Psoas muscle (tissue), 8 donors: ENCODE data around the gene SLC15A5. TPM values are rescaled to one million over a fixed set of nuclear protein-coding genes. Genes with fewer than 3 reads are reported as not detected.

Experiments used
- ATAC-seq, 4 donors: fragments of 200-7000 bp; cut with Tn5 transposase; one replicate each; pipeline ENCODE4 v1.9.1; 2020; ENCODE audit warnings: moderate library complexity in 3 of 4, mild to moderate bottlenecking in 2 of 4
- DNase-seq, 2 donors: peaks; one replicate each; pipeline ENCODE4 v3.0.0-alpha.2; 2020
- H3K27ac ChIP-seq: fragments of 200-600 bp; one replicate; pipeline ENCODE4 v1.8.0; 2022
- H3K27me3 ChIP-seq, 3 donors: fragments of 200-600 bp in 1 of 3; one replicate each; pipeline versions ENCODE4 v1.6.1 to v1.8.0; 2013 to 2022; ENCODE audit warnings: low read length in 2 of 3, mild to moderate bottlenecking in 2 of 3, moderate library complexity in 1 of 3; ENCODE audit not compliant: insufficient read depth in 3 of 3
- H3K36me3 ChIP-seq, 2 donors: fragments of 200-600 bp in 1 of 2; one replicate each; pipeline versions ENCODE4 v1.6.1 to v1.8.0; 2013 to 2022; ENCODE audit warnings: low read depth in 1 of 2, mild to moderate bottlenecking in 1 of 2, moderate library complexity in 1 of 2; ENCODE audit not compliant: insufficient read depth in 1 of 2
- H3K4me1 ChIP-seq: fragments of 200-600 bp; one replicate; pipeline ENCODE4 v1.8.0; 2022
- H3K4me3 ChIP-seq: fragments of 200-600 bp; one replicate; pipeline ENCODE4 v1.8.0; 2022; ENCODE audit warnings: mild to moderate bottlenecking
- H3K9me3 ChIP-seq: fragments of 200-600 bp; one replicate; pipeline ENCODE4 v1.8.0; 2022
- WGBS, 3 donors: extraction: QIAGEN DNeasy Blood & Tissue Kit; methylation state at CpG; one replicate each; pipeline versions ENCODE4 v1.1.6 to v1.1.7; 2013; 5-methylcytosine and 5-hydroxymethylcytosine counted together
- intact Hi-C, 2 donors: fragments of 100-400 bp; cut with DNase I; formaldehyde crosslinking; loops; one replicate each; pipeline versions ENCODE4 v1.11.0 to v1.14.2; 2022
- polyA plus RNA-seq, 3 donors: library from polyadenylated mRNA; stranded (reverse); fragments of 200-250 nt; gene quantifications; one replicate each; pipeline ENCODE4 v1.2.3, GENCODE V29; 2013
- total RNA-seq, 4 donors: library from RNA; stranded (reverse); fragmentation: NEBNext Ultra II Directional in 2 of 4; extraction: Animal tissue kit (Norgen Biotek cat#: 25700) in 2 of 4; gene quantifications; one replicate each; pipeline versions ENCODE4 v1.2.1 to v1.2.4, GENCODE V29; 2021 to 2023
- TF ChIP-seq, protein P1 (sequence below): fragments of 200-600 bp; IDR thresholded peaks from one replicate; pipeline ENCODE4 v1.8.0; 2022; ENCODE audit warnings: antibody characterized with exemption
- donor health status: healthy with polysubstance abuse.
- donor health status: DM: no; HTN: no; CAD: no; lungs with moderate emphysema.
- donor health status: Bipolar disorder and iron deficiency.
- donor health status: healthy.
- donor health status: DM: yes; HTN: yes; CAD: no.
- donor health status: DM: no; HTN: no; CAD: no.
- donor health status: DM: no; HTN: no; CAD: no.
- donor health status: DM: yes; HTN: yes; CAD: no.

Gene SLC15A5
- total and polyA plus RNA-seq, 7 donors: not detected

- H3K36me3 ChIP-seq: no peaks in the 10 kb centered on the region
- H3K4me1 ChIP-seq: no peaks in the 10 kb centered on the region
- no peaks in the 10 kb centered on the region for H3K9me3 ChIP-seq
- intact Hi-C loops: no loop called here
- H3K27ac ChIP-seq: no peak overlapping the region
- TF ChIP-seq, protein P1, sequence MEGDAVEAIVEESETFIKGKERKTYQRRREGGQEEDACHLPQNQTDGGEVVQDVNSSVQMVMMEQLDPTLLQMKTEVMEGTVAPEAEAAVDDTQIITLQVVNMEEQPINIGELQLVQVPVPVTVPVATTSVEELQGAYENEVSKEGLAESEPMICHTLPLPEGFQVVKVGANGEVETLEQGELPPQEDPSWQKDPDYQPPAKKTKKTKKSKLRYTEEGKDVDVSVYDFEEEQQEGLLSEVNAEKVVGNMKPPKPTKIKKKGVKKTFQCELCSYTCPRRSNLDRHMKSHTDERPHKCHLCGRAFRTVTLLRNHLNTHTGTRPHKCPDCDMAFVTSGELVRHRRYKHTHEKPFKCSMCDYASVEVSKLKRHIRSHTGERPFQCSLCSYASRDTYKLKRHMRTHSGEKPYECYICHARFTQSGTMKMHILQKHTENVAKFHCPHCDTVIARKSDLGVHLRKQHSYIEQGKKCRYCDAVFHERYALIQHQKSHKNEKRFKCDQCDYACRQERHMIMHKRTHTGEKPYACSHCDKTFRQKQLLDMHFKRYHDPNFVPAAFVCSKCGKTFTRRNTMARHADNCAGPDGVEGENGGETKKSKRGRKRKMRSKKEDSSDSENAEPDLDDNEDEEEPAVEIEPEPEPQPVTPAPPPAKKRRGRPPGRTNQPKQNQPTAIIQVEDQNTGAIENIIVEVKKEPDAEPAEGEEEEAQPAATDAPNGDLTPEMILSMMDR: no peak
- DNase-seq (no peak), ATAC-seq (no peak)
- no peaks in the 10 kb centered on the region for H3K27me3 ChIP-seq
- no peak overlapping the region for H3K4me3 ChIP-seq
- WGBS, 3 donors: 56 to 62% (median 61%) methylated on average over 2 of the region's 2 CpGs
Measured at GRCh38 chr12:16228067-16228466, 49.4 kb downstream of the SLC15A5 start.

DNA sequence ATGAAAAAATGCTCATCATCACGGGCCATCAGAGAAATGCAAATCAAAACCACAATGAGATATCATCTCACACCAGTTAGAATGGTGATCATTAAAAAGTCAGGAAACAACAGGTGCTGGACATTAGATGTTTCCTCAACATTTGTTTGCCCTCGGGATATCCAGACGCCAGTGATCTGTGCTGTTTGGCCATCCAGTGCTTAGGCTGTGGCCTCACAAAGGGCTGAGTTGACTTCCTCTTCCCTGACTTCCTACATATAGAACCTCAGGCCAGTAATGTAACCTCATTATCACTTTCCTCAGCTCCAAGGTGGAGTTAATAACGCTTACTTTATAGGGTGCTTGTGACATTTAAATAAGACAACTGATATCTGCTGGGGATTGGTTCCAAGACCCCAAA lies 51.8 kb downstream of the SLC15A5 start:
- H3K9me3 ChIP-seq: no peaks in the 10 kb centered on the region
- no peaks in the 10 kb centered on the region for H3K27me3 ChIP-seq
- ATAC-seq: no peak
- no peaks in the 10 kb centered on the region for H3K36me3 ChIP-seq
- no peak for DNase-seq
- H3K4me1 ChIP-seq: no peaks in the 10 kb centered on the region
- TF ChIP-seq, protein P1: no peak
- WGBS, 3 donors: 59 to 63% (median 62%) methylated on average over 3 to 4 of the region's 4 CpGs
- H3K27ac ChIP-seq: no peak overlapping the region
- intact Hi-C loops: no loop called here
- H3K4me3 ChIP-seq: no peak overlapping the region

DNA sequence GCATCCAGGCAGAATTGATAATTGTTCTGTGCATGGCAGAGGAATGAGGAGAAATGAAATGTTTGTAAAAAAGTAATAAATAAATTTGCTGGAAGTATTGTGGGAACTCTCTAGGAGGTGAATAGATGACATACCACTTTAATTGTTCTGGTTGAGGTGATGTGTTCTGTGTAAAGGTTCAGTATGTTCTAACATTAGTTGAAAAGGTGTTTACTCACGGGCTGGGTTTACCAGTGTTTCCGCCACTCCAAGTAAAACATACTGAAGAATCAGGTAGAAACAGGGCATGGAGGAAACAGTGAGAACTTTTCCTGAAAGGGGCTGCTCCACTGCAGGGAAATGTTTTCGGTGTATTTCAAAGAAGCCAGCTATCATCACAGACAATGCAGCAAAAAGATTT lies 53.3 kb downstream of the SLC15A5 start:
- Histone ChIP-seq H3K9me3 (no peaks in the 10 kb centered on the region), H3K4me3 (no peak overlapping the region), H3K4me1 (no peaks in the 10 kb centered on the region), H3K27me3 (no peaks in the 10 kb centered on the region), H3K36me3 (no peaks in the 10 kb centered on the region), H3K27ac (no peak overlapping the region)
- TF ChIP-seq, protein P1: no peak
- ATAC-seq (no peak), DNase-seq (no peak)
- WGBS, 3 donors: 95 to 98% (median 96%) methylated on average over 3 of the region's 3 CpGs
- intact Hi-C loops: no loop called here

DNA sequence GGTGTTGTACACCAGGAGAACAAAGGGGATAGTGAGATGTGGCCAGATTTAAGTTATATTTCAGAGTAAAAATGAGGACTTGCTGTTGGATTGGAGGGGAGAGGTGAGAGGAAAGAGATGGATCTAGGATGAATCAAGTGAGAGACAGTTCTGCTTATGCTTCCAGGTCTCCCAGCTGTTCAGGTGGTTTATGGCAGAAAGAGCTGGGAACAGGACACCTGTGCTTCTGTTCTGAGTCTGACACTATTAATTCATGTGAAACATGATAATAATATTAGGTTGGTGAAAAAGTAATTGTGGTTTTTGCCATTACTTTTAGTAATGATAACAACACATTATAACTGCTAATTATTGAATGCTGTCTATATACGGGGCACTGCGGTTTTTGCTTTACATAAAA lies 55.7 kb downstream of the SLC15A5 start:
- DNase-seq (no peak), ATAC-seq (no peak)
- TF ChIP-seq, protein P1: no peak
- intact Hi-C loops: no loop called here
- H3K4me3 ChIP-seq: no peak overlapping the region
- no peaks in the 10 kb centered on the region for H3K4me1 ChIP-seq
- H3K9me3 ChIP-seq: no peaks in the 10 kb centered on the region
- no peak overlapping the region for H3K27ac ChIP-seq
- 93 to 97% (median 95%) methylated on average over 2 of the region's 2 CpGs for WGBS, 3 donors
- H3K36me3 ChIP-seq: no peaks in the 10 kb centered on the region
- peaks cover 0 to 2% (median 0%) of the 10 kb centered on the region in 3 donors for H3K27me3 ChIP-seq

DNA sequence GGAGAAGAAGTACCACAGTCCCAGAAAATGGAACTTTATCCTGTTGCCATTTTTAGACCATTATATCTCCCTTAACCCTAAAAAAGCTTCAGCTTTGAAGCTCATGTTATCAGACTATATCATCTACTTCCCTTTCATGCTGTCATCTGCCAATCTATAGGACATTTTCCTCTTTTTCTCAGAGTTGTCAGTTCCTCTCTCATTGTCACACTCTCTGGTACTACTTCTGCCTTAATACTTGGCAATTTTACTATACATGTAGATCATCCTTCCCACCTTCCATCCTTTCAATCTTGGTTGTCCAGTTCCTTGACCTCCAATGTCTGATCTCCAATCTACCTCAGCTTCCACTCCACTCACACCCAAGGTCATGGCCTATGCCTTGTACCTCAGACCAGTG lies 57.4 kb downstream of the SLC15A5 start:
- peaks cover 0 to 2% (median 0%) of the 10 kb centered on the region in 3 donors for H3K27me3 ChIP-seq
- no peaks in the 10 kb centered on the region for H3K4me1 ChIP-seq
- intact Hi-C loops: no loop called here
- H3K4me3 ChIP-seq: no peak overlapping the region
- DNase-seq: no peak
- no peak for ATAC-seq
- no peaks in the 10 kb centered on the region for H3K9me3 ChIP-seq
- no peak overlapping the region for H3K27ac ChIP-seq
- no peaks in the 10 kb centered on the region for H3K36me3 ChIP-seq
- TF ChIP-seq, protein P1: no peak
